ENCODE results near the gene ARHGEF7. TPM values are rescaled to one million over a fixed set of nuclear protein-coding genes. Genes with fewer than 3 reads are reported as not detected.

ARHGEF7 gene
- polyA plus RNA-seq, 4 donors: 21.6 to 76.4 (median 24.7) TPM

- FAIRE-seq (no peak), DNase-seq (no peak)
- no peaks in the 10 kb centered on the region for H3K27me3 ChIP-seq (ENCODE audit: control insufficient read depth in 3 of 3, insufficient read depth in 3 of 3, low read length in 3 of 3)
- no peaks in the 10 kb centered on the region for H3K9me3 ChIP-seq (ENCODE audit: control insufficient read depth in 2 of 2, insufficient read depth in 1 of 2, low read depth in 1 of 2, low read length in 1 of 2)
- WGBS, 3 donors: 74 to 90% (median 87%) methylated on average over 25 of the region's 25 CpGs
- no peak overlapping the region for H3K27ac ChIP-seq (ENCODE audit: low read depth in 1 of 3, low read length in 2 of 3)
- no peaks in the 10 kb centered on the region for H3K36me3 ChIP-seq (ENCODE audit: control insufficient read depth in 3 of 3, insufficient read depth in 2 of 3, low read depth in 1 of 3, low read length in 3 of 3)
- no peaks in the 10 kb centered on the region for H3K4me1 ChIP-seq (ENCODE audit: control insufficient read depth in 3 of 3, insufficient read depth in 2 of 3, low read depth in 1 of 3, low read length in 2 of 3)
- H3K4me3 ChIP-seq (ENCODE audit: low read depth in 1 of 3, low read length in 3 of 3): no peak overlapping the region
These were observed 229.5 kb downstream of the ARHGEF7 start for GRCh38 chr13:111344471-111345191.

GRCh38 chr13:111345682-111346081 is 230.6 kb downstream of the ARHGEF7 start:
- no peaks in the 10 kb centered on the region for H3K9me3 ChIP-seq (ENCODE audit: control insufficient read depth in 2 of 2, insufficient read depth in 1 of 2, low read depth in 1 of 2, low read length in 1 of 2)
- no peaks in the 10 kb centered on the region for H3K4me1 ChIP-seq (ENCODE audit: control insufficient read depth in 3 of 3, insufficient read depth in 2 of 3, low read depth in 1 of 3, low read length in 2 of 3)
- H3K4me3 ChIP-seq (ENCODE audit: low read depth in 1 of 3, low read length in 3 of 3): no peak overlapping the region
- no peak overlapping the region for H3K27ac ChIP-seq (ENCODE audit: low read depth in 1 of 3, low read length in 2 of 3)
- no peaks in the 10 kb centered on the region for H3K36me3 ChIP-seq (ENCODE audit: control insufficient read depth in 3 of 3, insufficient read depth in 2 of 3, low read depth in 1 of 3, low read length in 3 of 3)
- 84 to 93% (median 90%) methylated on average over 11 of the region's 11 CpGs for WGBS, 3 donors
- H3K27me3 ChIP-seq (ENCODE audit: control insufficient read depth in 3 of 3, insufficient read depth in 3 of 3, low read length in 3 of 3): no peaks in the 10 kb centered on the region
- FAIRE-seq (no peak), DNase-seq (no peak)

DNA sequence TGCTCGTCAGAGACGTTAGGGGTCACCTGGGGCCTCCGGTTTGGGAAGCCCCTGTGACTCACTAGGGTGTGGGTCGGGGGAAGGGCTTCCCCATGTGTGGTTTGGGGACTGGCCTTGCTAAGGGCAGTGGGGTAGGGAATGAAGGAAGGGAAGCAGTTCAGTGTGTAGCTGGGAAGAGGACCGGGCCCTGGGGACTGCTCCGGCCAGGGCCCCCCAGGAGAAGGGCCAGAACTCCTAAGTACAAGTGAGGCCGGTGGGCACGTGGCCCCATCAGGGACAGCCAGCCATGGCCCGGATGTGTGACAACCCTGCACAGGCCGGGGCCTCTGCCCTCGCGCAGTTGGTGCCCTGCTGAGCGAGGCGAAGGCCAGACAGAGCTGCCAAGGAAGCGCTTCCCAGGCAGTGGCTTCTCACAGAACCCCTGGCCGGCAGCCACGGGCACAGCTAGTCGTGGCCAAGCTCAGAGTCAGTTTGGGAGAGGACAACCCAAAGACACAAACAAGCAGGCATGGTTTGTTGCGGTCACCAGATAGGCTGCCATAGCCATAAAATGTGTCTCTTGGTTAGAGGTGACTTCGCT is 231.1 kb downstream of the ARHGEF7 start:
- DNase-seq (no peak), FAIRE-seq (no peak)
- WGBS, 3 donors: 88 to 92% (median 88%) methylated on average over 20 of the region's 20 CpGs
- Histone ChIP-seq H3K36me3 (ENCODE audit: control insufficient read depth in 3 of 3, insufficient read depth in 2 of 3, low read depth in 1 of 3, low read length in 3 of 3) (no peaks in the 10 kb centered on the region), H3K4me3 (ENCODE audit: low read depth in 1 of 3, low read length in 3 of 3) (no peak overlapping the region), H3K4me1 (ENCODE audit: control insufficient read depth in 3 of 3, insufficient read depth in 2 of 3, low read depth in 1 of 3, low read length in 2 of 3) (no peaks in the 10 kb centered on the region), H3K9me3 (ENCODE audit: control insufficient read depth in 2 of 2, insufficient read depth in 1 of 2, low read depth in 1 of 2, low read length in 1 of 2) (no peaks in the 10 kb centered on the region), H3K27me3 (ENCODE audit: control insufficient read depth in 3 of 3, insufficient read depth in 3 of 3, low read length in 3 of 3) (no peaks in the 10 kb centered on the region), H3K27ac (ENCODE audit: low read depth in 1 of 3, low read length in 2 of 3) (no peak overlapping the region)

- H3K27ac ChIP-seq (ENCODE audit: low read depth in 1 of 3, low read length in 2 of 3): no peak overlapping the region
- H3K27me3 ChIP-seq (ENCODE audit: control insufficient read depth in 3 of 3, insufficient read depth in 3 of 3, low read length in 3 of 3): no peaks in the 10 kb centered on the region
- H3K4me1 ChIP-seq (ENCODE audit: control insufficient read depth in 3 of 3, insufficient read depth in 2 of 3, low read depth in 1 of 3, low read length in 2 of 3): no peaks in the 10 kb centered on the region
- no peaks in the 10 kb centered on the region for H3K36me3 ChIP-seq (ENCODE audit: control insufficient read depth in 3 of 3, insufficient read depth in 2 of 3, low read depth in 1 of 3, low read length in 3 of 3)
- 71 to 78% (median 74%) methylated on average over 6 of the region's 6 CpGs for whole genome bisulfite sequencing, 3 donors
- no peak for DNase-seq
- no peaks in the 10 kb centered on the region for H3K9me3 ChIP-seq (ENCODE audit: control insufficient read depth in 2 of 2, insufficient read depth in 1 of 2, low read depth in 1 of 2, low read length in 1 of 2)
- no peak for FAIRE-seq
- no peak overlapping the region for H3K4me3 ChIP-seq (ENCODE audit: low read depth in 1 of 3, low read length in 3 of 3)
These were observed 232.3 kb downstream of the ARHGEF7 start for GRCh38 chr13:111347438-111347837.

DNA sequence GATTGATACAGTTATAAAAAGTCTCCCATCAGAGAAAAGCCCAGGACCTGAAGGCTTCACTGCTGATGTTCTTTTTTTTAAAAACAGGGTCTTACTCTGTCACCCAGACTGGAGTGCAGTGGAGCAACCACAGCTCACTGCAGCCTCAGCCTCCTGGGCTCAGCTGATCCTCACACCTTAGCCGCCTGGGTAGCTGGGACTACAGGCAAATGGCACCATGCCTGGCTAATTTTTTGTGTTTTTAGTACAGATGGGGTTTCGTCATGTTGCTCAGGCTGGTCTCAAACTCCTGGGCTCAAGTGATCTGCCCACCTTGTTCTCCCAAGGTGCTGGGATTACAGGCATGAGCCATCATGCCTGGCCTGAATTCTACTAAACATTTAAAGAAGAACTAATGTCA is 238.4 kb downstream of the ARHGEF7 start:
- no peaks in the 10 kb centered on the region for H3K9me3 ChIP-seq (ENCODE audit: control insufficient read depth in 2 of 2, insufficient read depth in 1 of 2, low read depth in 1 of 2, low read length in 1 of 2)
- H3K36me3 ChIP-seq (ENCODE audit: control insufficient read depth in 3 of 3, insufficient read depth in 2 of 3, low read depth in 1 of 3, low read length in 3 of 3): no peaks in the 10 kb centered on the region
- H3K4me1 ChIP-seq (ENCODE audit: control insufficient read depth in 3 of 3, insufficient read depth in 2 of 3, low read depth in 1 of 3, low read length in 2 of 3): no peaks in the 10 kb centered on the region
- H3K4me3 ChIP-seq (ENCODE audit: low read depth in 1 of 3, low read length in 3 of 3): no peak overlapping the region
- FAIRE-seq (no peak), DNase-seq (no peak)
- peaks cover 0 to 5% (median 0%) of the 10 kb centered on the region in 3 donors for H3K27me3 ChIP-seq (ENCODE audit: control insufficient read depth in 3 of 3, insufficient read depth in 3 of 3, low read length in 3 of 3)
- H3K27ac ChIP-seq (ENCODE audit: low read depth in 1 of 3, low read length in 2 of 3): no peak overlapping the region
- WGBS, 3 donors: 81 to 96% (median 87%) methylated on average over 2 of the region's 2 CpGs

DNA sequence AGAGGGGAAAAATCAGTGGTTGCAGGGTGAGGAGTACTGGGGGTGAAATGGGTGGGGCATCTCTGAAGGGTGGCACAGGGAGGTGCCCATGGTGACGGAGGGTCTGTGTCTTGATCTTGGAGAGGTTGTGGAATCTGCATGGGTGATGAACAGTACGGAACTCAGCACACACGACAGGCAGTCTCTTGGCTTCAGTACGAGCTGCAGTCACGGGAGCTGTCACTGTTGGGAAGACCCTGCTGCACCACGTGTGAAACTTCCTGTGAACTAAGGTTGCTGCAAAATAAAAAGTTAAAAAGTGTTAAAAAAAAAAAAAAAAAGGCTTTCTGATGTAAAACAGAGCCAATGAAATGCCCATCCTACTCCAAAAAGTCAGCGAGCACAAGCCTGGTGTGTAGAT is 239.7 kb downstream of the ARHGEF7 start:
- WGBS, 3 donors: 50 to 75% (median 57%) methylated on average over 7 of the region's 7 CpGs
- DNase-seq (no peak), FAIRE-seq (no peak)
- Histone ChIP-seq H3K9me3 (ENCODE audit: control insufficient read depth in 2 of 2, insufficient read depth in 1 of 2, low read depth in 1 of 2, low read length in 1 of 2) (no peaks in the 10 kb centered on the region), H3K27ac (ENCODE audit: low read depth in 1 of 3, low read length in 2 of 3) (no peak overlapping the region), H3K27me3 (ENCODE audit: control insufficient read depth in 3 of 3, insufficient read depth in 3 of 3, low read length in 3 of 3) (peaks cover 0 to 5% (median 0%) of the 10 kb centered on the region in 3 donors), H3K4me3 (ENCODE audit: low read depth in 1 of 3, low read length in 3 of 3) (no peak overlapping the region), H3K36me3 (ENCODE audit: control insufficient read depth in 3 of 3, insufficient read depth in 2 of 3, low read depth in 1 of 3, low read length in 3 of 3) (no peaks in the 10 kb centered on the region), H3K4me1 (ENCODE audit: control insufficient read depth in 3 of 3, insufficient read depth in 2 of 3, low read depth in 1 of 3, low read length in 2 of 3) (no peaks in the 10 kb centered on the region)

Other genes with a start within 250 kb of the ARHGEF7 start
- 100 to 1,000 TPM in 1 of 4 donors, 10 to 100 TPM in 3; 40.3 to 147 (median 62.8) TPM for gene ANKRD10, start 200.2 kb upstream of the ARHGEF7 start, polyA plus RNA-seq
- gene TEX29, start 205.3 kb downstream of the ARHGEF7 start, polyA plus RNA-seq: 1 to 10 TPM in 2 of 4 donors, under 1 TPM in 2; 0.15 to 5.8 (median 1.7) TPM

Measured in small intestine (tissue), 7 donors.